Duodenal mucosa (tissue), 2 donors: ENCODE measurements around the gene ZNF791.
"Not testable (repeated sequence)": the region's sequence is repeated elsewhere in the genome, so short reads cannot be mapped to it uniquely, and the experiment has no call there.

Experiments
- H3K27ac ChIP-seq: one replicate; pipeline ENCODE4 v1.7.0; 2013; ENCODE audit warnings: low read depth, low read length
- H3K27me3 ChIP-seq, 2 donors: one replicate each; pipeline ENCODE4 v1.7.0; 2013; ENCODE audit warnings: low read length in 2 of 2, control low read depth in 1 of 2; ENCODE audit not compliant: insufficient read depth in 2 of 2, control insufficient read depth in 1 of 2
- H3K36me3 ChIP-seq, 2 donors: one replicate each; pipeline ENCODE4 v1.7.0; 2013; ENCODE audit warnings: low read length in 2 of 2, control low read depth in 1 of 2; ENCODE audit not compliant: insufficient read depth in 2 of 2, control insufficient read depth in 1 of 2
- H3K4me1 ChIP-seq, 2 donors: one replicate each; pipeline ENCODE4 v1.7.0; 2013; ENCODE audit warnings: low read length in 2 of 2, control low read depth in 1 of 2; ENCODE audit not compliant: insufficient read depth in 2 of 2, control insufficient read depth in 1 of 2
- H3K4me3 ChIP-seq, 2 donors: one replicate each; pipeline ENCODE4 v1.7.0; 2013; ENCODE audit warnings: low read length in 2 of 2, low read depth in 1 of 2
- H3K9ac ChIP-seq, 2 donors: one replicate each; pipeline ENCODE4 v1.7.0; 2013; ENCODE audit warnings: low read length in 2 of 2, low read depth in 1 of 2
- H3K9me3 ChIP-seq, 2 donors: one replicate each; pipeline ENCODE4 v1.7.0; 2013; ENCODE audit warnings: low read length in 2 of 2, control low read depth in 1 of 2; ENCODE audit not compliant: control insufficient read depth in 1 of 2

ZNF791 gene

DNA sequence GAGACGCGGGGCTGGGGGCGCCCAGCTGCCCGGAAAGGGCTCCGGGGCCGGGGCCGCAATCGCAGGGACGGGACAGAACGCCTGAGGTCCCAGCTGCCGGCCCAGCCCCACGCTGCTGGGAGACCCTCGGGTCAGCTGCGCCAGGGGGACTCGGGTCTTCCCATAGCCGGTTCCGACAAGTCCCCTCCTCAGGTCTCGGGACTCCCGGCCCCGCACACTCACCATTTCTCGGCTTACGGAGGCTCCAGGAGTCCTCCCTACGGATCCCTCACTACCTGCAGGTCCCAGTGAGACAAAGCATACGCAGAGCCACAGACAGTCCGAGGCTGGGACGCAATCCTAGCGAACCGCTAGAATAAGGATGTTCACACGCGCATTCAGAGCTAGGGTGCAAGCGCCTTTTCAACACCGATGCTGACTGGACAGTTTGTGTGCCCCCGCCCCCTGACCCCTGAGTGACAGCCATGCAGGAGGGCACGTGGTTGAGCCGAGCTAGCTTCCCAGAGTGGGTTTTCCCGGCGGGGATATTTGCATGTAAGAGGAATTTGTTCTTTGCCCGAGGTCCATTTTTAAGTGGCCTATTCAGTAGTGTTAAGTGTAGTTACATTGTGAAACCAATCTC, 13.7 kb upstream of the ZNF791 start:
- no peak overlapping the region for H3K4me3 ChIP-seq
- H3K27me3 ChIP-seq: no peaks in the 10 kb centered on the region
- peaks cover 0 to 9% of the 10 kb centered on the region in 2 donors for H3K36me3 ChIP-seq
- no peak overlapping the region for H3K27ac ChIP-seq
- H3K9ac ChIP-seq: no peak overlapping the region
- no peaks in the 10 kb centered on the region for H3K4me1 ChIP-seq
- no peaks in the 10 kb centered on the region for H3K9me3 ChIP-seq

DNA sequence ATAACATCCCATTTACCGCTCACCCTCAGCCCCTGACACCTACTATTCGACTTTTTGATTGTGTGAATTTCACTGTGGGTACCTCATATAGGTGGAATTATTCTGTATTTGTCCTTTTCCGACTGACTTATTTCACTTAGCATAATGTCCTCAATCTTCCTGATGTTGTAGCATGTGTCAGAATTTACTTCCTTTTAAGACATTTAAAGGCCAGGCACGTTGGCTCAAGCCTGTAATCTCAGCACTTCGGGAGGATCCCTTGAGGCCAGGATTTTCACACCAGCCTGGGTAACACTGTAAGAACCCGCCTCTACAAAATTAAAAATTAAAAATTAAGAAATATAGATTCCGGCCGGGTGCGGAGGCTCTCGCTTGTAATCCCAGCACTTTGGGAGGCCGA, 13.1 kb upstream of the ZNF791 start:
- Histone ChIP-seq H3K36me3 (peaks cover 0 to 9% of the 10 kb centered on the region in 2 donors), H3K27ac (no peak overlapping the region), H3K4me3 (no peak overlapping the region), H3K4me1 (no peaks in the 10 kb centered on the region), H3K27me3 (no peaks in the 10 kb centered on the region), H3K9me3 (no peaks in the 10 kb centered on the region), H3K9ac (no peak overlapping the region)

DNA sequence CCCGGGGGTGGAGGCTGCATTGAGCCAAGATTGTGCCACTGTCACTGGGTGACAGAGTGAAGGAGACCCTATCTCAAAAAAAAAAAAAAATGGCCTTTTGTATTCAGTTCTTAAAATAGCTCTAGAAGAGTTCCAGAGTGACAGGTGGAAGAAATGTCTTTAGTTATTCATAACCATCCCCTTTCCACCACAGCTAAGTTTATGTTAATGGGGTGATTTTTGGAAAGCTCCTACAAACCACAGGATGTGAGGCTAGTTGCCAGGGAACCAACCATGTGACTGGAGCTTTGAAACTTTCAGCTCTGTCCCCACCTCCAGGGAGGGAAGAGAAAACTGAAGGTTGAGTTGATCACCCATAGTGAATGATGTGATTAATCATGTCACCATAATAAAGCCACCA, 7.0 kb upstream of the ZNF791 start:
- Histone ChIP-seq H3K27ac (no peak overlapping the region), H3K4me3 (no peak overlapping the region), H3K9me3 (no peaks in the 10 kb centered on the region), H3K36me3 (peaks cover 0 to 13% of the 10 kb centered on the region in 2 donors), H3K27me3 (no peaks in the 10 kb centered on the region), H3K4me1 (no peaks in the 10 kb centered on the region), H3K9ac (no peak overlapping the region)

DNA sequence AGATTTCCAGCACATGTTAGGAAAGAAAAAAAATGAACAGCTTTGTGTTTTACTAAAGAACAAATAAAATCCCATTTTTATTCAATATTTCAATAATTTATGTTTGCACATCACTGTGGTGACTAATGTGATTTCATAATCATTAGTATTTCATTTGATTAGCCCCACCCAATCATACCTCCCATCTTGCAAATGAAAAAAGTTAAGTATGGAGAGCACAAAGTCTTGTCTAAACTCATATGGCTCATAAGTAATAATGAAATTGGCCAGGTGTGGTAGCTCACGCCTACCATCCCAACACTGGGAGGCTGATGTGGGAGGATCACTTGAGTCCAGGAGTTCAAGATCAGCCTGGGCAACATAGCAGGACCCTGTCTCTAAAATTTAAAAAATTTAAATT, 3.9 kb upstream of the ZNF791 start:
- Histone ChIP-seq H3K9ac (no peak overlapping the region), H3K27ac (no peak overlapping the region), H3K4me3 (no peak overlapping the region), H3K27me3 (no peaks in the 10 kb centered on the region), H3K4me1 (no peaks in the 10 kb centered on the region), H3K9me3 (no peaks in the 10 kb centered on the region), H3K36me3 (peaks cover 0 to 16% of the 10 kb centered on the region in 2 donors)

DNA sequence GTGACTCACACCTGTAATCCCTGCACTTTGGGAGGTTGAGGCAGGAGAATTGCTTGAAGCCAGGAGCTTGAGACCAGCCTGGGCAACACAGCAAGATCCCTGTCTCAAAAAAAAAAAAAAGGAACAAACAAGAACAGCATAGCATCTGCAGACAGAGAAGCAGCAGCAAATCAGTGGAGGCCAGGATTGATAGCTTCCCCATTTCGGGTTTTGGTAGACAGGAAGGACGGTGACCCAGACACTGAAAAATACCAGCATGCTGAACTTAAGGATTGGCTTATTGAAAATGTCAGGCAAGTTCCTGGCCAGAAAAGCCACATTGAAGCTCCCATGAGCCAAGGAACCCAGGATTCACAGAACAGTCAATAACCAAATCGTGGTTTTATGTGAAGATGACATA, 3.1 kb upstream of the ZNF791 start:
- no peaks in the 10 kb centered on the region for H3K4me1 ChIP-seq
- H3K36me3 ChIP-seq: peaks cover 0 to 16% of the 10 kb centered on the region in 2 donors
- no peak overlapping the region for H3K27ac ChIP-seq
- no peaks in the 10 kb centered on the region for H3K9me3 ChIP-seq
- H3K9ac ChIP-seq: no peak overlapping the region
- no peaks in the 10 kb centered on the region for H3K27me3 ChIP-seq
- H3K4me3 ChIP-seq: no peak overlapping the region

DNA sequence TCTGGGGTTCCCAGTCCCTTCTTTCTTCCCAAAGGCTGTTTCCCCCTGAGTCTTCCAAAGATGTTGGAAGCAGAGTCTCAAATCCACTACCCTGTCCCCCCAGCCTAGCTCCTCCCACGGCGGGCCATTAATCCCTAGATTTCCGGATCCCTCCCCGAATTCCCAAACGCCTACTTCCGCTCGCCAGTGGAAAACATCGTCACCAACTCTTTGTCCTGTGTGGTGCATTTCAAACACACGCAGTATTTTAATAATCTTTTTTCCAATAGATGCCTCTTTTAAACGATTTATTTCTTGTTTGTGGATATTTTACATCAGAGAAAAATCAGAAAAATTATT, 610 bp downstream of the ZNF791 start:
- Histone ChIP-seq H3K9me3 (no peaks in the 10 kb centered on the region), H3K36me3 (peaks cover 0 to 16% of the 10 kb centered on the region in 2 donors), H3K4me3 (peak overlapping the region; percentile 100), H3K27ac (peak overlapping the region; percentile 100), H3K9ac (peak overlapping the region; percentile 97 to 99), H3K27me3 (no peaks in the 10 kb centered on the region), H3K4me1 (peaks cover 7 to 8% of the 10 kb centered on the region in 2 donors)

DNA sequence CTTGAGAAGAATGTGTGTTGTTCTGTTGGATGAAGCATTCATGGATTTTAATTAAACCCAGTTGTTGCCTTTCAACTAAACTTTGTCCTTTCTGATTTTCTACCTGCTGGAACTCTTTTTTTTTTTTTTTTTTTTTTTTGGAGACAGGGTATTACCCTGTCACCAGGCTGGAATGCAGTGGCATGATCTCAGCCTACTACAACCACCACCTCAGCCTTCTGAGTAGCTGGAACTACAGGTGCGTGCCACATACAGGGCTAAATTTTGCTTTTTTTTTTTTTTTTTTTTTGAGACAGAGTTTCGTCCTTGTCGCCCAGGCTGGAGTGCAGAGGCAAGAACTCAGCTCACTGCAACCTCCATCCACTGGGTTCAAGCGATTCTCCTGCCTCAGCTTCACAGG, 6.9 kb downstream of the ZNF791 start:
- no peak overlapping the region for H3K9ac ChIP-seq
- no peaks in the 10 kb centered on the region for H3K27me3 ChIP-seq
- H3K27ac ChIP-seq: no peak overlapping the region
- peaks cover 0 to 4% of the 10 kb centered on the region in 2 donors for H3K36me3 ChIP-seq
- no peaks in the 10 kb centered on the region for H3K9me3 ChIP-seq
- peaks cover 8 to 9% of the 10 kb centered on the region in 2 donors for H3K4me1 ChIP-seq
- H3K4me3 ChIP-seq: no peak overlapping the region

DNA sequence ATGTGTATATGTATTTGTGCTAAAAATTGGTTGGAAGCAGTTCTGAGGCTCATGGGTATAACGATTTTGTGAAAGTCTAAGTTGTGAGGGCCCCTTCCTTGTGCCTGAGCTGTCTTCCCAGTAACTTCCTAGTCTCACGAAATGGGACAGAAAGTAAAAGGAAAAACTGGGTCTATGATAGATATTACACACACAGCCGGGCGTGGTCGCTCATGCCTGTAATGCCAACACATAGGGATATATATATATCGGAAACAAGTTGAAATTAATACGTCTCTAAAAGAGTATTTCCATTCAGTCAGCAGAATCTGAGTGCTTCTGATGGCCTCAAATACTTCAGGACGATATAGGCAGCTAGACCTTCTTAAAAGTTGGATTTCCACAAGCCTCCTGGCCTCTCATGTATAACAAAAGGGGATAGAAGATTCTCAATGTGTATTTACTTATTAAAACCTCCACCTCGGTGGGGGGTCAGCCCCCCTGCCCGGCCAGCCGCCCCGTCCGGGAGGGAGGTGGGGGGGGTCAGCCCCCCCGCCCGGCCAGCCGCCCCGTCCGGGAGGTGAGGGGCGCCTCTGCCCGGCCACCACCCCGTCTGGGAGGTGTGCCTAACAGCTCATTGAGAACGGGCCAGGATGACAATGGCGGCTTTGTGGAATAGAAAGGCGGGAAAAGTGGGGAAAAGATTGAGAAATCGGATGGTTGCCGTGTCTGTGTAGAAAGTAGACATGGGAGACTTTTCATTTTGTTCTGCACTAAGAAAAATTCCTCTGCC, 10.7 kb downstream of the ZNF791 start:
- not testable (repeated sequence) for H3K27me3 ChIP-seq, H3K27ac ChIP-seq, H3K4me1 ChIP-seq, H3K9ac ChIP-seq, H3K4me3 ChIP-seq, H3K9me3 ChIP-seq
- H3K36me3 ChIP-seq: peaks cover 3 to 27% of the 10 kb centered on the region in 2 donors

DNA sequence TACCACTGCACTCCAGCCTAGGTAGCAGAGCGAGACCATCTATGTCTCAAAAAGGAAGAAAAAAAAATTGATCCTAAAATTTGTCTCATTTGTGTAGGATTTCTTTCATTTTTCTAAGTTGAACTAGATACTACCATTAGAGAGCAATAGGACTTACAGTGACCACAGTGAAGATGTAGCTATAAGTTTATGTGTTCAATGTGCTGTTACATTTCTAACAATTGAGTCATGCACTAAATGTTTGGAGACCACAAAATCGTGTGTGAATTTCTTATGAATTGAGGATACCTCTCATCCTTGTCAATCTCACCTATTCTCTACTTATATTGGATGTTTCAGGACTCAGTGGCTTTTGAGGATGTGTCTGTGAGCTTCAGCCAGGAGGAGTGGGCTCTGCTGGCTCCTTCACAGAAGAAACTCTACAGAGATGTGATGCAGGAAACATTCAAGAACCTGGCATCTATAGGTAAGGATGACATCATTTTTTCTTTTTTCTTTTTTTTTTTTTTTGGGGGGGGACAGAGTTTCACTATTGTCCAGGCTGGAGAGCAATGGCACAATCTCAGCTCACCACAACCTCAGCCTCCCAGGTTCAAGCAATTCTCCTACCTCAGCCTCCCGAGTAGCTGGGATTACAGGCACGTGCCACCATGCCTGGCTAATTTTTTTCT, 12.8 kb downstream of the ZNF791 start:
- no peak overlapping the region for H3K4me3 ChIP-seq
- H3K27me3 ChIP-seq: no peaks in the 10 kb centered on the region
- H3K9ac ChIP-seq: no peak overlapping the region
- H3K27ac ChIP-seq: no peak overlapping the region
- peaks cover 14 to 46% of the 10 kb centered on the region in 2 donors for H3K36me3 ChIP-seq
- peaks cover 18% of the 10 kb centered on the region in 2 donors for H3K9me3 ChIP-seq
- H3K4me1 ChIP-seq: no peaks in the 10 kb centered on the region

DNA sequence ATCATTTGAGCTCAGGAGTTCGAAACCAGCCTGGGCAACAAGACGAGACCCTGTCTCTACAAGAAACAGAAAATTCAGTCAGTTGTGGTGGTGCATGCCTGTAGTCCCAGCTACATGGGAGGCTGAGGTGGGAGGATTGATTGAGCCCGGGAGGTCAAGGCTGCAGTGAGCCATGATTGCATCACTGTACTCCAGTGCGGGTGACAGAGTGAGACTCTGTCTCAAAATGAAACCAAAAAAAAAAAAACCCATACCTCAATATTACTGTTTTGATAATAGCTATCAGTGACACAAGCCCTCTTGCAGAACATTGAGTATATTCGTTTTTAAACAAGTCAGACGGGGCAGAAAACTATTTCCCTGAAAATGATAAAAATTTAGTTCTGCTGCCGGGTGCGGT, 16.2 kb downstream of the ZNF791 start:
- Histone ChIP-seq H3K4me1 (no peaks in the 10 kb centered on the region), H3K27ac (no peak overlapping the region), H3K36me3 (peaks cover 21 to 66% of the 10 kb centered on the region in 2 donors), H3K9ac (no peak overlapping the region), H3K4me3 (no peak overlapping the region), H3K9me3 (peaks cover 22 to 31% of the 10 kb centered on the region in 2 donors), H3K27me3 (no peaks in the 10 kb centered on the region)
